HEK293 (cell line): ENCODE data around the gene PTPN4.

Experiments
- ZNF175 ChIP-seq: fragments of 450-650 bp; formaldehyde crosslinking; IDR thresholded peaks from 2 replicates; pipeline ENCODE4 v1.5.1; 2016; ENCODE audit warnings: missing biosample characterization, missing genetic modification characterization
- ZNF768 ChIP-seq: fragments of 450-650 bp; formaldehyde crosslinking; IDR thresholded peaks from 2 replicates; pipeline ENCODE4 v1.5.1; 2018; ENCODE audit warnings: missing biosample characterization, mild to moderate bottlenecking, missing genetic modification characterization
- TF ChIP-seq, protein P1 (sequence below): fragments of 450-650 bp; formaldehyde crosslinking; IDR thresholded peaks from 2 replicates; pipeline ENCODE4 v1.5.1; 2017; ENCODE audit warnings: missing biosample characterization, missing genetic modification characterization

DNA sequence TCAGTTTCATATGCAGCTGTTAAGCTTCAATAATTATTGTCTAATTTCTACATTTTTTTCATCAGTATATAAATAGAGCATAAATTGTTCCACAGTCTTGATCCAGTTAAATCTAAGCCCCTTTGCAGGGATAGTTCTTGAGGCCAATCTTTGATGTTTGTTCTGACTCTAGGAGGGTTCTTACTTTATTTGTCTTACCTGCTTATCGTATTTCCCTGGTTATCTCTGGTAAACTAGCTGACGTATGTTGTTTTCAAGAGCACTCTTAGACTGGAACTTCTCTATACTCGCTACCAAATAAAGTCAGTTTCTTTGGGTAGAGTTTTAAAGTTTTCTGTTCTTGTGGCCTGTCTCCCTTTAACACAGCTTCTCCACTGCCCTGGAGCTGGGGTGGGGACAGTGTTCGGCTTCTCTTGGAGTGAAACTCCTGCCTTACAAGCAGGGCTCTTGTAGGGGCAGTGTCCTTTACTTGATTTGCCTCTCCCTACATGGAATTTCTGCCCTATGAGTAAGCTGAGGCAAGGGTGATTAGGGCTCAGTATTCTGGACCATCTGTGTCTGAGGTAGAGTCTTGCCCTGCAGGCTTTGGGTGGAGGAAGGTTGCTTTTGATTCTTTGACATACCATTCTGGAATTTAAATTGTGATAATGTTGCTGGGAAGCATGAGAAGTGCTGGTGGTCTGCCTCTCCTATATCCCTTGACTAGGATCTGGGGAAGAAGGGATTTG, 90.3 kb downstream of the PTPN4 start:
- TF ChIP-seq ZNF175 (tag by site-specific recombination) (no peak), ZNF768 (no peak)
- TF ChIP-seq, protein P1, sequence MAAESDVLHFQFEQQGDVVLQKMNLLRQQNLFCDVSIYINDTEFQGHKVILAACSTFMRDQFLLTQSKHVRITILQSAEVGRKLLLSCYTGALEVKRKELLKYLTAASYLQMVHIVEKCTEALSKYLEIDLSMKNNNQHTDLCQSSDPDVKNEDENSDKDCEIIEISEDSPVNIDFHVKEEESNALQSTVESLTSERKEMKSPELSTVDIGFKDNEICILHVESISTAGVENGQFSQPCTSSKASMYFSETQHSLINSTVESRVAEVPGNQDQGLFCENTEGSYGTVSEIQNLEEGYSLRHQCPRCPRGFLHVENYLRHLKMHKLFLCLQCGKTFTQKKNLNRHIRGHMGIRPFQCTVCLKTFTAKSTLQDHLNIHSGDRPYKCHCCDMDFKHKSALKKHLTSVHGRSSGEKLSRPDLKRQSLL (tag by site-specific recombination) = no peak
